ENCODE data around the gene PRDM4. TPM values are rescaled to one million over a fixed set of nuclear protein-coding genes. Genes with fewer than 3 reads are reported as not detected.
A peak's percentile ranks its signal among the peaks of the same experiment; 100 is the strongest.

Gene PRDM4
- total RNA-seq, 1 donor from 2014 or later = 30.1 TPM

DNA sequence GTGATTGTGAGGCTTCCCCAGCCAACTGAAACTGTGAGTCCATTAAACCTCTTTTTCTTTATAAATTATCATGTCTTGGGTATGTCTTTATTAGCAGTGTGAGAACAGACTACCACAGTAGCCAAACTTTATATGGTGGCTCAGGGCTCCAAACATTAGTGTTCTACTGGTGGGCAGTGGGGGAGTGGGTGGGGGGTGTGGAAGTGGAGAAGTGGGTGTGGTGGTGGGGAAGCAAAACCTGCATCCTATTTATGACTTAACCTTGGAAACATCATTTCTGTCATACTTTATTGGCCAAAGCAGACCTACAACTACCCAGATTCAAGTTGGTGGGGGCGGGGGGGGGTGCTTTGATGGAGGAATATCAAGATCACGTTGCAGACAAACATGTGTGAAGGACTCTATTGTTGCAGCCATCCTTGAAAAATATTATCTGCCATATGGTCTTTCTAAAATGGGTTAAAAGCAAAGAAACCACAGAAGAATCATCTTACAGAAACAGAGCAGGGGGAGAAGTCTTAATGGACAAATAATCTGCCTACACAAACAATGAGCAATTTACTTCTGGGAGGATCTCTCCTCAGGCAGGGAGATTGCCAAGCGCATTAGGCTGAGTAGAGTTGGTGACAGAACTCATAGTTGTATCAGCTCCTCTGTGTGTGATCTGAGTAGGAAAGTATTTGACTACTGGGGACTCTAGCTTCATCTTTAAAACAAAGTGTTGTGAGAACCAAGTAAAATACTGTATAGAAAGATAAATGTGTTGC is 76.7 kb downstream of the PRDM4 start:
- H3K9me3 Mint-ChIP-seq (ENCODE audit: unreplicated experiment) = peaks cover 3% of the 10 kb centered on the region
- no peaks in the 10 kb centered on the region for H3K36me3 Mint-ChIP-seq (ENCODE audit: unreplicated experiment)
- TF ChIP-seq, protein P1, sequence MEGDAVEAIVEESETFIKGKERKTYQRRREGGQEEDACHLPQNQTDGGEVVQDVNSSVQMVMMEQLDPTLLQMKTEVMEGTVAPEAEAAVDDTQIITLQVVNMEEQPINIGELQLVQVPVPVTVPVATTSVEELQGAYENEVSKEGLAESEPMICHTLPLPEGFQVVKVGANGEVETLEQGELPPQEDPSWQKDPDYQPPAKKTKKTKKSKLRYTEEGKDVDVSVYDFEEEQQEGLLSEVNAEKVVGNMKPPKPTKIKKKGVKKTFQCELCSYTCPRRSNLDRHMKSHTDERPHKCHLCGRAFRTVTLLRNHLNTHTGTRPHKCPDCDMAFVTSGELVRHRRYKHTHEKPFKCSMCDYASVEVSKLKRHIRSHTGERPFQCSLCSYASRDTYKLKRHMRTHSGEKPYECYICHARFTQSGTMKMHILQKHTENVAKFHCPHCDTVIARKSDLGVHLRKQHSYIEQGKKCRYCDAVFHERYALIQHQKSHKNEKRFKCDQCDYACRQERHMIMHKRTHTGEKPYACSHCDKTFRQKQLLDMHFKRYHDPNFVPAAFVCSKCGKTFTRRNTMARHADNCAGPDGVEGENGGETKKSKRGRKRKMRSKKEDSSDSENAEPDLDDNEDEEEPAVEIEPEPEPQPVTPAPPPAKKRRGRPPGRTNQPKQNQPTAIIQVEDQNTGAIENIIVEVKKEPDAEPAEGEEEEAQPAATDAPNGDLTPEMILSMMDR (IDR thresholded peaks at IDR 0.05; ENCODE audit: partially characterized antibody, unreplicated experiment) = no peak
- no peak for DNase-seq
- peaks cover 6% of the 10 kb centered on the region for H3K27me3 Mint-ChIP-seq (ENCODE audit: unreplicated experiment)
- H3K4me3 Mint-ChIP-seq (ENCODE audit: unreplicated experiment) = peak overlapping the region; percentile 96
- peak overlapping the region; percentile 98 for H3K27ac Mint-ChIP-seq (ENCODE audit: unreplicated experiment)
- peaks cover 10% of the 10 kb centered on the region for H3K4me1 Mint-ChIP-seq (ENCODE audit: low read depth, unreplicated experiment)

Other genes with a start within 250 kb of the PRDM4 start
- 42.2 TPM for gene PWP1, start 75.3 kb downstream of the PRDM4 start, total RNA-seq (ENCODE audit: unreplicated experiment)
- not detected for gene ASCL4, start 13.6 kb upstream of the PRDM4 start, total RNA-seq (ENCODE audit: unreplicated experiment)

Measured in glutamatergic neuron (in vitro differentiated cells).